K562 (cell line): ENCODE measurements around the gene C16orf92. TPM values are rescaled to one million over a fixed set of nuclear protein-coding genes. Genes with fewer than 3 reads are reported as not detected.

Experiments
- ASH1L ChIP-seq: fragments of 450-650 bp; IDR thresholded peaks from 2 replicates; pipeline ENCODE4 v1.6.1; 2018; ENCODE audit warnings: borderline replicate concordance, mild to moderate bottlenecking, low read depth; ENCODE audit not compliant: partially characterized antibody
- CBFA2T3 ChIP-seq: fragments of 450-650 bp; IDR thresholded peaks from 2 replicates; pipeline ENCODE4 v1.6.1; 2017
- DPF2 ChIP-seq: fragments of 450-650 bp; IDR thresholded peaks from 2 replicates; pipeline ENCODE4 v1.6.1; 2016
- ETV6 ChIP-seq, 3 experiments: fragments of 150-350 bp in 1 of 3; sonication (generic) in 1 of 3; formaldehyde crosslinking in 1 of 3; IDR thresholded peaks; 2 replicates each; pipeline versions ENCODE4 v1.6.1 to v1.8.0; 2014 to 2022; ENCODE audit warnings: borderline replicate concordance in 2 of 3, low read depth in 2 of 3, antibody characterized with exemption in 1 of 3, low read length in 1 of 3, mild to moderate bottlenecking in 1 of 3, missing genetic modification reagents in 1 of 3
- HDAC1 ChIP-seq, 2 experiments: fragments of 450-650 bp; IDR thresholded peaks; 2 replicates each; pipeline ENCODE4 v1.6.1; 2016 to 2017; ENCODE audit warnings: inconsistent platforms in 1 of 2, mild to moderate bottlenecking in 1 of 2, moderate library complexity in 1 of 2
- MCM2 ChIP-seq: fragments of 450-650 bp; IDR thresholded peaks from 2 replicates; pipeline ENCODE4 v1.6.1; 2017; ENCODE audit warnings: low read depth, mild to moderate bottlenecking
- PPARD ChIP-seq: fragments of 250-450 bp; sonication (Bioruptor Pico); IDR thresholded peaks from 2 replicates; pipeline ENCODE4 v1.8.0; 2022; ENCODE audit warnings: inconsistent platforms, mild to moderate bottlenecking, moderate library complexity
- SMARCE1 ChIP-seq: fragments of 450-650 bp; IDR thresholded peaks from 2 replicates; pipeline ENCODE4 v1.7.1; 2016; ENCODE audit warnings: mild to moderate bottlenecking
- TCF3 ChIP-seq: sonication (generic); formaldehyde crosslinking; IDR thresholded peaks from 2 replicates; pipeline ENCODE4 v1.4.0; 2020; ENCODE audit warnings: mild to moderate bottlenecking, missing genetic modification reagents
- polyA plus RNA-seq, 8 experiments: library from polyadenylated mRNA; depleted of rRNA in 4 of 8; stranded (reverse) in 5 of 8; unstranded in 3 of 8; fragments of >200 nt; fragmentation: Nextera tagmentation in 2 of 8; fragmentation: Illumina TruSeq in 1 of 8; extraction: Ambion mirVana in 2 of 8; extraction: Trizol in 1 of 8; gene quantifications; 2 replicates each; pipeline versions ENCODE4 v1.2.1 to v1.2.3, GENCODE V29; 2011 to 2014; ENCODE audit warnings: inconsistent platforms in 1 of 8, missing spikeins in 1 of 8
- total RNA-seq, 7 experiments: library from RNA; depleted of rRNA in 6 of 7; stranded (reverse); fragments of >200 nt in 6 of 7; fragmentation: Illumina TruSeq in 2 of 7; extraction: Trizol in 2 of 7; gene quantifications; 2 replicates each; pipeline versions ENCODE4 v1.2.1 to v1.2.3, GENCODE V29; 2011 to 2021; ENCODE audit warnings: low replicate concordance in 1 of 7
- TF ChIP-seq, protein P1 (sequence below): sonication (generic); formaldehyde crosslinking; IDR thresholded peaks from 2 replicates; pipeline ENCODE4 v1.8.1; 2023; ENCODE audit warnings: mild to moderate bottlenecking, missing genetic modification reagents
- TF ChIP-seq, protein P2 (sequence below), 2 experiments: fragments of 450-650 bp; IDR thresholded peaks; 2 replicates each; pipeline ENCODE4 v1.6.1; 2016

Gene C16orf92
- total and polyA plus RNA-seq, 9 of the 15 experiments (the other 6 are each of a cell fraction or from before 2014, with no cell fraction given), result not detected

DNA sequence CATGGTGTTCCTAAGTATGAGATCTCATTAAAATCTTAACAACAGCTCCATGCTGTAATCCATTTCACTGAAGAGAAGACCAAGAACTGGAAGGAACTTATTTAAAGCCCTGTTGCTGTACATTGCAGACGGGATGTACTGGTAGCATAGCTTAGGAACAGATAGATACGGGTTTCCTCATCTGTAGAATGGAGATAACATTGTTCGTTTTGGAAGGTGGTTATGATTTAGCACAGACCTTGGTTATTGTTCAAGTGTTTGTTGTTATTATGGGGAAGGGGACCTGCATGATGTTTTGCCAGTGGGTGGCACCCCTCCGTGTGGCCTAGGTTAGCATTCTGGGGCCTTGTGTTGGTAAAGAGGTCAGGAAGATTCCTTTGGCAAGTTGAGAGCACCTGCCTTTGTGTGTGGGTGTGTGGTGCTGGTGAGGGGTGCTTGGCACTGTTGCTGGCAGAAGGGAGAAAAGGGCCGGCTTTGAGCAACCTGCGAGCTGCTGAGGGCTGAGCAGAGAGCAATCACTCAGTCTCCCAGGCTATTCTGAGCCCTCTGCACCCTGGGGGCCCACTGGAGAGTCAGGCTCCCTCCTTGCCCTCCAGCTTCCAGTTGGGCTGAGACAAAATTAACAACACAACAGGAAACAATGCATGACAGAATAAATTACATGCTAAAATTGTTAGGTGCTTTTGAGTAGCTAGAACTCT, 47.0 kb upstream of the C16orf92 start (continued):
- TF ChIP-seq, protein P1, sequence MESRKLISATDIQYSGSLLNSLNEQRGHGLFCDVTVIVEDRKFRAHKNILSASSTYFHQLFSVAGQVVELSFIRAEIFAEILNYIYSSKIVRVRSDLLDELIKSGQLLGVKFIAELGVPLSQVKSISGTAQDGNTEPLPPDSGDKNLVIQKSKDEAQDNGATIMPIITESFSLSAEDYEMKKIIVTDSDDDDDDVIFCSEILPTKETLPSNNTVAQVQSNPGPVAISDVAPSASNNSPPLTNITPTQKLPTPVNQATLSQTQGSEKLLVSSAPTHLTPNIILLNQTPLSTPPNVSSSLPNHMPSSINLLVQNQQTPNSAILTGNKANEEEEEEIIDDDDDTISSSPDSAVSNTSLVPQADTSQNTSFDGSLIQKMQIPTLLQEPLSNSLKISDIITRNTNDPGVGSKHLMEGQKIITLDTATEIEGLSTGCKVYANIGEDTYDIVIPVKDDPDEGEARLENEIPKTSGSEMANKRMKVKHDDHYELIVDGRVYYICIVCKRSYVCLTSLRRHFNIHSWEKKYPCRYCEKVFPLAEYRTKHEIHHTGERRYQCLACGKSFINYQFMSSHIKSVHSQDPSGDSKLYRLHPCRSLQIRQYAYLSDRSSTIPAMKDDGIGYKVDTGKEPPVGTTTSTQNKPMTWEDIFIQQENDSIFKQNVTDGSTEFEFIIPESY, result no peak
- TF ChIP-seq, protein P2, sequence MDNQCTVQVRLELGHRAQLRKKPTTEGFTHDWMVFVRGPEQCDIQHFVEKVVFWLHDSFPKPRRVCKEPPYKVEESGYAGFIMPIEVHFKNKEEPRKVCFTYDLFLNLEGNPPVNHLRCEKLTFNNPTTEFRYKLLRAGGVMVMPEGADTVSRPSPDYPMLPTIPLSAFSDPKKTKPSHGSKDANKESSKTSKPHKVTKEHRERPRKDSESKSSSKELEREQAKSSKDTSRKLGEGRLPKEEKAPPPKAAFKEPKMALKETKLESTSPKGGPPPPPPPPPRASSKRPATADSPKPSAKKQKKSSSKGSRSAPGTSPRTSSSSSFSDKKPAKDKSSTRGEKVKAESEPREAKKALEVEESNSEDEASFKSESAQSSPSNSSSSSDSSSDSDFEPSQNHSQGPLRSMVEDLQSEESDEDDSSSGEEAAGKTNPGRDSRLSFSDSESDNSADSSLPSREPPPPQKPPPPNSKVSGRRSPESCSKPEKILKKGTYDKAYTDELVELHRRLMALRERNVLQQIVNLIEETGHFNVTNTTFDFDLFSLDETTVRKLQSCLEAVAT (IDR thresholded peaks at IDR 0.05), result no peak
- 0 out of 4 replicates have a peak, but pooled peaks of 1 of the 2 experiments have one; percentile 12 for TF ChIP-seq HDAC1 (IDR thresholded peaks at IDR 0.05)
- no peak for TF ChIP-seq MCM2
- TF ChIP-seq CBFA2T3, result peak; percentile 72
- 0 out of 2 replicates have a peak, but pooled peaks have one; percentile 13 for TF ChIP-seq DPF2
- no peak for TF ChIP-seq SMARCE1
- TF ChIP-seq ETV6 (IDR thresholded peaks at IDR 0.05; ENCODE audit: borderline replicate concordance in 1 of 2, low read depth in 2 of 2, low read length in 1 of 2), result no peak
- no peak for TF ChIP-seq ETV6 (CRISPR knock-in tag; IDR thresholded peaks at IDR 0.05; ENCODE audit: borderline replicate concordance)
- peak; percentile 44; the same call in 1 of the 2 replicates for TF ChIP-seq TCF3 (CRISPR knock-in tag)
- no peak for TF ChIP-seq PPARD (CRISPR knock-in tag)
- TF ChIP-seq ASH1L, result no peak
